GM19452 (cell line): ENCODE data around the gene KCNMA1.

Source experiments
- ATAC-seq: cut with Tn5 transposase; IDR thresholded peaks from one replicate; pipeline ENCODE4 v1.9.1; 2021; ENCODE audit not compliant: unreplicated experiment

Gene KCNMA1

DNA sequence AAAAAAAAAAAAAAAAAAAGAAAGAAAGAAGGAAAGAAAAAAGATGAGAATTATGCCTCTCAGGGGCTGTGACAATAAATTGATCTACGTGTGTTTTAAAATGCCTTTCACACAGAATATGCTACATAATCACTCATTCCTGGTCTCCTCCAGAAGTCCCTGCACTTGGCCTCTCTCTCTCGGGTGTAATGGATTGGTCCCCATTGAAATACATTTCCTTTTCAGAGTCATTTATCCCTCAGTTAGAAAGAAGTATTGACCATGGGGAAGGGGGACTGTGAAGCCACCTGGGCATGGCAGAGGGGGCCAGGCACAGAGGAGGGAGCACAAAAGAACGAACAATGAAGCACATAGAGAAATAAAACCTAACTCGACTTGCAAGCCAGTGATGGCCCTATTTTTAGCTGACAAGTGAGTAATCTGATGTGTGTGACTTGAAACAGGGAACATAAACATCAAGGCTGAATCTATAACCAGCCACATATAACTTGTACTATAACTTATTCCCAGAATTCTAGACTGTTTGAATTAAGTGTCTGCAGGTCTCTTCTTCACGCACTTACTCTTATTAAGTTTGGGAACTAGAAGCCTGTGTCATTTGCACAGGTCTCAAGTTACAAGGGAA, 490.8 kb downstream of the KCNMA1 start:
- no peak for ATAC-seq

GRCh38 chr10:77144656-77145055, 493.0 kb downstream of the KCNMA1 start:
- no peak for ATAC-seq

- ATAC-seq = no peak
Observed at GRCh38 chr10:77139252-77140160, 498.1 kb downstream of the KCNMA1 start.

DNA sequence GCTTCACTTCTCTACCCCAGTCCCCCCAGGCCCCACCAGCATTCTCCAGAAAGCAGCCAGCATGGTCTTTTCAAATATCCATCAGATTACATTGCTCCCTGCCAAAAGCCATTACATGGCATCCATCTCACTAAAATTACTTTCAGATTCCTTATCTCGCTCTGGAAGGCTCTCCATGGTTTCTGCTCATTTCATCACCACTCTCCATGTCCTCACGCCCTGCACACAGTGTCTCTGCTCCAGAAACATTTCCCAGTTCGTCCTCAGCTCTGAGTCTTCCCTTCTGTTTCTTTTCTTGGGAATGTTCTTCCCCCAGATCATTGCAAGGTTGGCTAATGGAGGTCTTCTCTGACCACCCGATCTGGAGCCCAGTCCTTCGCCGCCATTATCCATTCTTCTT, 499.1 kb downstream of the KCNMA1 start:
- no peak for ATAC-seq

DNA sequence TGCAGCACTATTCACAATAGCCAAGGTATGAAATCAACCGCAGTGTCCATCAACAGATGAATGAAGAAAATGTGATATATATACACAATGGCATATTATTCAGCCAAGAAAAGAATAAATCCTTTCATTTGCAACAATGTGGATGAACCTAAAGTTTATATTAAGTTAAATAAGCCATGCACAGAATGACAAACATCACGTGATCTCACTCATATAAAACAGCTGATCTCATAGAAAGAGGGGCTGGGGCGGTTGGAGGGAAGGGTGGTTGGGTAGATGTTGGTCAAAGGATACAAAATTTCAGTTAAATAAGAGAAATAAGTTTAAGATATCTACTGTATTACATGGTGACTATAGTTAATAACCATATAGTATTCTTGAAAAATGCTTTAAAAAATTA, 502.1 kb downstream of the KCNMA1 start:
- ATAC-seq = no peak

DNA sequence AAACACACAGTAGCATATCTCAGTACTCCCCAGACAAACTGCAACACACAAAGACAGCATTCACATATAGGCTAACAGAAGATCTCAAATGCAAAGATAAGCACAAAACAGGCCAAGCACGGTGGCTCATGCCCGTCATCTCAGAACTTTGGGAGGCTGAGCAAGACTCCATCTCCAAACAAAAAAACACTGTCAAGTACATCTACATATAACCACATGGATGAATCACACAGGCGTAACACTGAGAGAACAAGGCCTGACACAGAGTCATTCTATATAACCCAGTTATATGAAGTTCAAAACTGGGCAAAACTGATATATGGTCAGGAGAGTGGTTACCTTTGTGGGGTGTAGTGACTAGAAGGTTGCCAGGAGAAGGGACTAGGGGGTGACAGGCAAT, 506.4 kb downstream of the KCNMA1 start:
- no peak for ATAC-seq

DNA sequence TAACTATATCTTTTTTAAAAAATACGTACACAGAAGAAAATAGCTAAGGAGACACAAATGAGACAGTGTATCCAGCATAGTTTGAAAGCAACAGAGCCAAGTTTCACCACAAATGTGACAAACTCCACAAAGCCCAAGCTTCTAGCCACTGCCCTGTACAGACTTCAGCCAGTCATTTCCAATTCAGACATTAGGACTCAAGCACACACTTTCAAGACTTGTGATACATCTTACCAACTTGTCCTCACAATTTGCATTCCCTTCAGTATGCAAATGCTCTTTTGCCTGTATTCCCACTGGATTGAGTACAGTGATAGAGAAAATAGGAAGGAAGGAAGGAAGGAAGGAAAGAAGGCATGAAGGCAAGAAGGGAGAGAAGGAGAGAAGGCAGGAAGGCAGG, 510.4 kb downstream of the KCNMA1 start:
- ATAC-seq = no peak

- no peak for ATAC-seq
Observed at GRCh38 chr10:77125231-77125630, 512.4 kb downstream of the KCNMA1 start.

- no peak for ATAC-seq
Observed at GRCh38 chr10:77123330-77123729, 514.3 kb downstream of the KCNMA1 start.

DNA sequence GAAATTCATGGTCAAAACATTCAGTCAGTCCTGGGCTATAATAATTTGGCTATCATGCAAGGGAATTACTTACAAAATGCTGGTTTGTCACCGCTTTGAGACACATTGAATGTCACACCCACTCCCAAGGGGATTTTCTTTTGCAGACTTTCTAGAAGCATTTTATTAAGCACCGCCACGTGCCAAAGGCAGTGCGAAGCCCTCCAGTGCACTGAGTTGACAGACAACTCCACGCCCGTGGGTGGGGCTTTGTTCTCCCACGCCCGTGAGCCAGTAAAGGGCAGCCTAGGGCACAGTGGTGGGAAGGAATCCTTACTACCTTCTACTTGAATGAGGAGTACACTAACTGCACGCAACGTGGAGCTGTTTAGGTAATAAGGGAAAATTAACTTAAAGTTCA, 515.8 kb downstream of the KCNMA1 start:
- no peak for ATAC-seq

DNA sequence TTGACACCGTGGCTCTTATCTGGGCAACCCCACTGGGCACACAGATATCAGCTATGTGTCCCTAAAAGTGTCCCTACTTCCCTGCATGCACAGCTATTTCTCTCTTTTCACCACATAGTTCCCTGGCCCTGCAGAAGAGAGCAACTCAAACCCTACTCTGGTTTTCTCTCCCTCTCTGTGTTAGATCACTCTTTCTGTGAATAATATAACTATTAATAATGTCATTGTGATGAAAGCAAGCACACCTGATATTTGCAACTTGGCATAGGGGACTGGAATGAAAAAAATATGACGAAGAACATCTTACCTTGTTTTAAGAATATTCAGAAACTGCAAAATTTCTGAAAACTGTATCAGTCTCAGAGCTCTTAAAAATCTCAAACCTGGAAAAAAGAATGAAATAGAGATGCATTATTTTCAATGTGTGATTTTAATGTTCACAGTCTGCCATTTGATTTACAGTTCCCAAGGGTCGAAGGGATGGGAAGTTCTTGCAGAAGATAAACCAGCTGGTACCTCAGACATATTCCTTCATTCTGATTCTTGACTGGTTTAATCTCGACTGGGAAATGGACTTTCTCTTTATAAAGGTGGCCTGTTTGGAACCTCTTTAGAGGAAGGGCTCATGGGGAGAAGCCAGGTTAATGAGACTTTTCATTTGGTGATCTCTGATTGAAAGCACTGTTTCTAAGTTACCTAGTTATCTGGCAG, 516.8 kb downstream of the KCNMA1 start:
- ATAC-seq = no peak

DNA sequence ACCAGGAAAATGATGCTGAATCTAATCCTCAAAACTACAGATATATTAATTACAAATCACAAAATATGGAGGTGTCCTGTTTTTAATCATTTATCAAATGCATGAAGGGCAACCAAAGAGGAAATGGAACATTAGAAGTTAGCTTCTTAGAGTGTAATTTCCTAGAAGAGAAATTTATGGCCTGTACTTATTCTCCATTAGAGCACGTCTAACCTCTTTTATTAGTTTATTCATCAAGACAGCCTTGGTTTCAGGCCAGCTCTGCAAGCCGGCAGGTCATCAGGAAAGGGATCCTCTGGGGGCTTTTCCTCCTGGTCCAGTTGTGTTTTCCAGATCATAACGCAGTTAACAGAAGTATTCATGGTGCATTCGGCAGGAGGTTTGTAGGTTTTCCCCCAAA, 517.6 kb downstream of the KCNMA1 start:
- no peak for ATAC-seq

GRCh38 chr10:77118603-77119282, 518.9 kb downstream of the KCNMA1 start:
- no peak for ATAC-seq

DNA sequence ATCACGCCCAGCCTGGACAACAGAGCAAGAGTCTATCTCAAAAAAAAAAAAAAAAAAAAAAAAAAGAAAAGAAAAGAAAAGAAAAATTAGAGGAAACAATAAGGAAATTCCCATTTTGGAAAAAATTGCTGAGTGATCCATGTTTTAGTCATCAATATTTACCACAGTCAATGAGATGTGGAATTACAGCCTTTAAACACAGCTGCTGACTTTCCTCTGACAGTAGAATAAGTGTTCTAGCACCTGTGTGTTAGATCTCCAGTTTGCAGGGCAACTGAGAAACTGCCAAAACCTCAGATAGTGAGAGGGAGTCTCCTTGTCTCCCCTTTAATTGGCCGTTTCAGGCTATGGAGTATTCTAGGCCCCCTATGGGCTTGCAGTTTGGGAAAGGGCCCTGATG, 520.1 kb downstream of the KCNMA1 start:
- ATAC-seq = no peak

DNA sequence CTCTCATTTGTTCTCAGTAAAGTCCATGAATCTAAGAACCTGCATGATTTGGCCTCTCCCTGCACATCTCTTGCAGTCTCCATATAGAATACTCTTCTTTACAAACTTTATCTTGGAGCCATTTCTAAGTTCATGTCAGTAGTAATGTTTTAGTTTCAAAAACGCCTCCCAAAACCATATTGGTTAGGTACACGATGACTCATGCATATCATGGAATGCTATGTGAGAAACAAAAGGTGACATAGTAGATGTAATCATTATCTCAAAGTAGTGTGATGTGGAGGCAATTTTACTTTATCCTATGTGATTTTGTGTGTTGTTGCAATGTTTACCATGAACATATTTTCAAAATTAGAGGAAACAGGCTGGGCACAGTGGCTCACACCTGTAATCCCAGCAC, 520.7 kb downstream of the KCNMA1 start:
- no peak for ATAC-seq

GRCh38 chr10:77114181-77114821, 523.3 kb downstream of the KCNMA1 start:
- no peak for ATAC-seq

DNA sequence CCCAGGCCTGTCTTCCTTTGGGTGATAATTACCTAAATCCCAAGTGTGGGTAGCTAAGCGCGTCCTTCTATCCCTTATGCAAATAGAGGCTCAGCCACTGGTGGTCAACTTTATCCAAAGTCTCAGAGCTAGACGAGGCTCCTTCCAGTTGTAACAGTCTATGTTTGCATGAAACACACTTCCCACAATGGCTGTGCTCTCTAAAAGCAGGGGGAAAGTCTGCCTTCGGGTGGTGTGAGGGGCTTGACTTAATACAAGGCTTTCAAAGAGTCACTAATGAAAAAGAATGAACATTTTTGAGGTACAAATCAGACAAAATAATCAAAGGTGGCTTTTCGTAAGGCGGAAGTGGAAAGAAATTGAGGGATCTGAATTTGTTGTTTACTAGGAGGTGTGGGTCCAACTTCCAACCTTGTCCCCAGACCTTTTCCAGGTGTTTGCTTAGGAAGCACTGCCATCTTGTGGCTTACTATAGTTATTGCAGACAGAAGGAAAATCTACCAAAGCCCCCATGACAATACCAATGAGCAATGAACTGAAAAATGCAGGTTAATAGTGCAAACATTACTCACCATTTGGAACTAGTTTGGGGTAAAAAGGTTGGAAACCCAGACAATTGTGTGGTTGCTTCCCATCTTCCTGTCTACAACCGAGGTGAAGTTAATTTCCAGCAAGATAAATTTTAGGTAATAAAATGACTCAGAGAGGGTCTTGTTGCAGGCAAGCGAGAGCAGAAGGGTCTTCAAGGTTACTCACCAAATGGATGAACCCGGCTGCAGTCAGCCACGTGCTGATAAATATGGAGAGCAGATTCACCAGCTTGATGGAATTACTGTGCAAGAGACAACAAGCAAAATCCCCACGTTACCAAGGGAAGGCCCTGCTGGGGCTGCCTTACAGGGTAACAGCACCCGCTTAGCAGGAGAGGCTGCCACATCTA, 525.7 kb downstream of the KCNMA1 start:
- ATAC-seq = no peak

DNA sequence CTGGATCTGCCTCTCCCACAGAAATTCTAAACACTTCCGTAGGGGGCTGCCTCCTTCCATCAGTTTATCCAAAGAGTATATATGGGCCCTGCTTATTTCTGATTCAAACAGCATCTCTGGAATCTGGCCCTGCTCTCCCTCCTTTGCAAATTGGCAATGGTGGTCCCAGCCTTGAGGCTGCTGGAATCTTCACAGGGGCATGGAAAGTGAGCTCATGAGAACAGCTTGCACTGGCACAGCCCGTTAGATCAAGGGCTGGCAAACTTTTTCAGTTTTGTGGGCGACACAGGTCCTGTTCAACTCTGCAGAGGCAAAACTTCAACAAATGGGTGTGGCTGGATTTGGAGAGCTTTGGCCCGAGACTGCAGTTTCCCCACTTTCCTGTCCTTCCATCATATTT, 526.9 kb downstream of the KCNMA1 start:
- no peak for ATAC-seq

- ATAC-seq = no peak
Observed at GRCh38 chr10:77109351-77109994, 528.1 kb downstream of the KCNMA1 start.
